HG02678 (cell line): Measurements from ENCODE around the gene CENPL.
"Not testable (repeated sequence)": the region's sequence is repeated elsewhere in the genome, so short reads cannot be mapped to it uniquely, and the experiment has no call there.

Experiments used
- ATAC-seq: cut with Tn5 transposase; IDR thresholded peaks from one replicate; pipeline ENCODE4 v1.9.1; 2021; ENCODE audit warnings: mild to moderate bottlenecking, moderate library complexity; ENCODE audit not compliant: unreplicated experiment

Gene CENPL

GRCh38 chr1:173859547-173859946 lies 34.9 kb upstream of the CENPL start:
- not testable (repeated sequence) for ATAC-seq

GRCh38 chr1:173857363-173857917 lies 32.8 kb upstream of the CENPL start:
- ATAC-seq, result no peak

- ATAC-seq, result no peak
Measured at GRCh38 chr1:173856903-173857302, 32.2 kb upstream of the CENPL start.

GRCh38 chr1:173856014-173856413 lies 31.3 kb upstream of the CENPL start:
- ATAC-seq, result no peak

GRCh38 chr1:173853074-173853473 lies 28.4 kb upstream of the CENPL start:
- ATAC-seq, result no peak

- ATAC-seq, result no peak
Measured at GRCh38 chr1:173852105-173852504, 27.4 kb upstream of the CENPL start.

GRCh38 chr1:173832748-173833147 lies 8.1 kb upstream of the CENPL start:
- ATAC-seq, result no peak

- no peak for ATAC-seq
Measured at GRCh38 chr1:173827611-173828010, 2.9 kb upstream of the CENPL start.

- peak; percentile 42 for ATAC-seq
Measured at GRCh38 chr1:173823781-173824314, 835 bp downstream of the CENPL start.

GRCh38 chr1:173821680-173822079 lies 3.0 kb downstream of the CENPL start:
- ATAC-seq, result no peak

- no peak for ATAC-seq
Measured at GRCh38 chr1:173818459-173818858, 6.2 kb downstream of the CENPL start.

- ATAC-seq, result not testable (repeated sequence)
Measured at GRCh38 chr1:173813654-173814053, 11.0 kb downstream of the CENPL start.

GRCh38 chr1:173802961-173803360 lies 21.7 kb downstream of the CENPL start:
- no peak for ATAC-seq

- ATAC-seq, result not testable (repeated sequence)
Measured at GRCh38 chr1:173799995-173800394, 24.7 kb downstream of the CENPL start.

GRCh38 chr1:173798078-173798477 lies 26.6 kb downstream of the CENPL start:
- ATAC-seq, result no peak

GRCh38 chr1:173789841-173790240 lies 34.8 kb downstream of the CENPL start:
- ATAC-seq, result no peak

- ATAC-seq, result no peak
Measured at GRCh38 chr1:173784997-173785396, 39.7 kb downstream of the CENPL start.

GRCh38 chr1:173779936-173780335 lies 44.7 kb downstream of the CENPL start:
- no peak for ATAC-seq

- no peak for ATAC-seq
Measured at GRCh38 chr1:173775578-173776226, 49.0 kb downstream of the CENPL start.

GRCh38 chr1:173771560-173771959 lies 53.1 kb downstream of the CENPL start:
- no peak for ATAC-seq

GRCh38 chr1:173770330-173770729 lies 54.4 kb downstream of the CENPL start:
- ATAC-seq, result not testable (repeated sequence)

GRCh38 chr1:173768827-173769226 lies 55.9 kb downstream of the CENPL start:
- ATAC-seq, result no peak

- ATAC-seq, result no peak
Measured at GRCh38 chr1:173768206-173768605, 56.5 kb downstream of the CENPL start.
